ENCODE measurements around the gene OR2J1.
"Not testable (repeated sequence)": the region's sequence is repeated elsewhere in the genome, so short reads cannot be mapped to it uniquely, and the experiment has no call there.

The OR2J1 gene

GRCh38 chr6:29099190-29099589 is at the start of gene OR2J1:
Gene OR2J1 (plus strand): TSS chr6:29099490. CDS start chr6:29100943, 1,453 bp downstream.
- H3K4me3 Mint-ChIP-seq, result no peak within 1 kb of the TSS
- ATAC-seq, result no peak
- H3K27ac Mint-ChIP-seq, result no peak within 1 kb of the TSS
- DNase-seq, result no peak
- no peaks in the 10 kb centered on the region for H3K4me1 Mint-ChIP-seq
- peaks cover 30% of the 10 kb centered on the region for H3K27me3 Mint-ChIP-seq
- H3K9me3 Mint-ChIP-seq, result no peaks in the 10 kb centered on the region

DNA sequence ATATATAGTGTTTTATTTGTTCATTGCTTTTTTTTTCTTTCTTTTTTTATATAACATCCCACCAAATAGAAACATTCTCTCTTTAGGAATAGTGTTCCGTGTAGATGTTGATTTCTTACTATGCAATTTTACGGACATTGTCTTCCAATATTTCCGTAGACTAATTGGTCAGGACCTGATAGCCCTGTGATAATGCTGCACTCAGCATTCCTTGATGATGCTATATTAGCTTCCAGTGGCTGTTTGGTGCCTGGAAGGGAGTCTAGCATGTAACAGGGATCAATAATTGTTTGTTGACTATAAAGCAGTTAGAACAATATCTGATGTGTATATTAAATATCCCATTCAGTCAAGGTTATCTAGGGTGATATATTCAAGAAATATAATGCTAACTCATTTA is 47.6 kb upstream of the OR2J1 start:
- H3K27ac Mint-ChIP-seq, result no peak overlapping the region
- ATAC-seq (no peak), DNase-seq (no peak)
- peaks cover 63% of the 10 kb centered on the region for H3K27me3 Mint-ChIP-seq
- H3K9me3 Mint-ChIP-seq, result peaks cover 0 to 8% of the 10 kb centered on the region in 2 donors
- no peak overlapping the region for H3K4me3 Mint-ChIP-seq
- H3K4me1 Mint-ChIP-seq, result no peaks in the 10 kb centered on the region

DNA sequence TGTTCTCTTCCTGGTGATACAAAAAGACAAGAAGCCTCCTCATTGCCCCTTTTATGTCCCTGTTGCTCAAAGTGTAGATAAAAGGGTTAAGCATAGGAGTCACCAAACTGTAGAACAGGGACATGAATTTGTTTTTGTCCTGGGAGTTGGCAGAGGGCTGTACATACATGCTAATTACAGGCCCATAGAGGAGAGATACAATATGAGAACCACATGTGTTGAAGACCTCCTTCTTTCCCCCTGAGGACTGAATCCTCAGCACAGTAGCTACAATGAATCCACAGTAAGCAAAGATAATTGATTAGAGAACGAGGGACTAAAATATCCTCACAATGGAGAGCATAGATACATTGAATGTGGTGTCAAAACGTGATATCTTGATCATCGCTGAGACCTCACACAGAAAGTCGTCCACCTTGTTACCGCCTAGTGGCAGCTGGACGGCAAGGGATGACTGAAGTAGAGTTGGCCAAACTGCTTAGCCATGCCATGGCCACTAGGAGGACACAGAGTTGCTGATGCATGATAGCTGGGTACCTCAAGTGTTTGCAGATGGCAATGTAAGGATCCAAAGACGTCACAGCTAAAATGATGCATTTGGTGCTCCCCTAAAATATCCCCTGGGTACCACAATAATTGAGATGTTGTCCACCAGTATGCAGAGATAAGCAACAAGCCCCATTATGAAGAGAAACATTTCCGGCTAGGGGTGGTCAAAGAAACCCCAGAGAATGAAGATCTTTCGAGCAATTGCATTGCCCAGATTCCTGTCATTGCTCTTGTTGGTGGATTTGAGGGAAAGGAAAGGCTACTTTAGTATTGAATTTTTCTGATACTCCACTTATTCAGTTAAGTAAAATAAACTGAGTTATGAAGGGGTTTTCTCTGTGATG is 27.2 kb upstream of the OR2J1 start:
- DNase-seq (peak; percentile 6 to 11), ATAC-seq (no peak)
- Mint-ChIP-seq H3K4me1 (no peaks in the 10 kb centered on the region), H3K4me3 (no peak overlapping the region), H3K27ac (no peak overlapping the region), H3K27me3 (peaks cover 43% of the 10 kb centered on the region), H3K9me3 (no peaks in the 10 kb centered on the region)

- Mint-ChIP-seq H3K27ac (no peak overlapping the region), H3K27me3 (peaks cover 20% of the 10 kb centered on the region), H3K4me1 (no peaks in the 10 kb centered on the region), H3K4me3 (no peak overlapping the region), H3K9me3 (no peaks in the 10 kb centered on the region)
- DNase-seq (no peak), ATAC-seq (no peak)
Observed at GRCh38 chr6:29079203-29079602, 20.1 kb upstream of the OR2J1 start.

GRCh38 chr6:29081312-29081711 is 18.0 kb upstream of the OR2J1 start:
- H3K27ac Mint-ChIP-seq, result peak overlapping the region in 1 of 2 donors; percentile 30
- DNase-seq (no peak), ATAC-seq (no peak)
- no peak overlapping the region for H3K4me3 Mint-ChIP-seq
- no peaks in the 10 kb centered on the region for H3K9me3 Mint-ChIP-seq
- H3K27me3 Mint-ChIP-seq, result peaks cover 23% of the 10 kb centered on the region
- no peaks in the 10 kb centered on the region for H3K4me1 Mint-ChIP-seq

GRCh38 chr6:29082457-29082856 is 16.8 kb upstream of the OR2J1 start:
- ATAC-seq (no peak), DNase-seq (no peak)
- peak overlapping the region in 1 of 2 donors; percentile 6 for H3K27ac Mint-ChIP-seq
- H3K4me3 Mint-ChIP-seq, result no peak overlapping the region
- no peaks in the 10 kb centered on the region for H3K9me3 Mint-ChIP-seq
- H3K4me1 Mint-ChIP-seq, result no peaks in the 10 kb centered on the region
- H3K27me3 Mint-ChIP-seq, result peaks cover 31% of the 10 kb centered on the region

GRCh38 chr6:29087213-29087612 is 12.1 kb upstream of the OR2J1 start, which contains the start of gene OR2B3:
Gene OR2B3 (minus strand): TSS chr6:29087313. CDS start chr6:29087248, 65 bp downstream.
- Mint-ChIP-seq H3K4me3 (no peak within 1 kb of the TSS), H3K4me1 (no peaks in the 10 kb centered on the region), H3K9me3 (no peaks in the 10 kb centered on the region), H3K27me3 (peaks cover 47% of the 10 kb centered on the region), H3K27ac (no peak within 1 kb of the TSS)
- DNase-seq (no peak), ATAC-seq (no peak)

- DNase-seq, result no peak
- H3K27me3 Mint-ChIP-seq, result peaks cover 26% of the 10 kb centered on the region
- H3K9me3 Mint-ChIP-seq, result no peaks in the 10 kb centered on the region
- H3K27ac Mint-ChIP-seq, result no peak overlapping the region
- no peaks in the 10 kb centered on the region for H3K4me1 Mint-ChIP-seq
- no peak overlapping the region for H3K4me3 Mint-ChIP-seq
- no peak for ATAC-seq
Observed at GRCh38 chr6:29092957-29093356, 6.3 kb upstream of the OR2J1 start.

GRCh38 chr6:29097803-29098202 is 1.5 kb upstream of the OR2J1 start:
- no peaks in the 10 kb centered on the region for H3K4me1 Mint-ChIP-seq
- no peak overlapping the region for H3K4me3 Mint-ChIP-seq
- ATAC-seq (no peak), DNase-seq (no peak)
- H3K27me3 Mint-ChIP-seq, result peaks cover 22% of the 10 kb centered on the region
- H3K9me3 Mint-ChIP-seq, result no peaks in the 10 kb centered on the region
- no peak overlapping the region for H3K27ac Mint-ChIP-seq

DNA sequence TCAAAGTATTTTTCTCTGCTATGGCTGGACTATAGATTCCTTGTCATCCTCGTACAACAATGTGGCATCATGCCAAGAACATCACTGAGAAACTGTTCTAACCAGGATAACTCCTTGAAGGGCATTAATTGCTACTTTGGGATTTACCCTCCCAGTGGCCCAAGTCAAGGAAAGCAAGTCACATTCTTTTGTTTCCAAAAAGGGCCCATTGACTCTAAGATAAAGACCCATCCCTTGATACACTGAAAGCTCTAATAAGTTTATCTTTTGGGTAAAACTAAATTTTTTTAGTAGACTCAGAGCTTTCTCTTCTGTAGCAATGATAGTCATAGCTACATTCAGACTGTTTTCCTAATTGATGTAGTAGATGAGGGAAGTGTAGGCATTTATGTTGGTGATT is 8.5 kb downstream of the OR2J1 start, which contains the start of gene OR2J3:
OR2J3 (plus strand) TSS at position 301 of the 400 bp plus-strand sequence. CDS start 3,833 bp downstream, outside the sequence.
- Mint-ChIP-seq H3K27ac (no peak within 1 kb of the TSS), H3K4me1 (no peaks in the 10 kb centered on the region), H3K9me3 (no peaks in the 10 kb centered on the region), H3K4me3 (no peak within 1 kb of the TSS), H3K27me3 (peaks cover 56% of the 10 kb centered on the region)
- ATAC-seq, result no peak
- no peak for DNase-seq

DNA sequence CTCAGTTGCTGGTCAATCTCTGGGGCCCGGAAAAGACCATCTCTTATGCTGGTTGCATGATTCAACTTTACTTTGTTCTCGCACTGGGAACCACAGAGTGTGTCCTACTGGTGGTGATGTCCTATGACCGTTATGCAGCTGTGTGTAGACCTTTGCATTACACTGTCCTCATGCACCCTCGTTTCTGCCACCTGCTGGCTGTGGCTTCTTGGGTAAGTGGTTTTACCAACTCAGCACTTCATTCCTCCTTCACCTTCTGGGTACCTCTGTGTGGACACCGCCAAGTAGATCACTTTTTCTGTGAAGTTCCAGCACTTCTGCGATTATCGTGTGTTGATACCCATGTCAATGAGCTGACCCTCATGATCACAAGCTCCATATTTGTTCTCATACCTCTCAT is 12.8 kb downstream of the OR2J1 start:
- Mint-ChIP-seq H3K4me1 (no peaks in the 10 kb centered on the region), H3K9me3 (no peaks in the 10 kb centered on the region), H3K27ac (no peak overlapping the region), H3K4me3 (no peak overlapping the region), H3K27me3 (peaks cover 61% of the 10 kb centered on the region)
- ATAC-seq (no peak), DNase-seq (no peak)

DNA sequence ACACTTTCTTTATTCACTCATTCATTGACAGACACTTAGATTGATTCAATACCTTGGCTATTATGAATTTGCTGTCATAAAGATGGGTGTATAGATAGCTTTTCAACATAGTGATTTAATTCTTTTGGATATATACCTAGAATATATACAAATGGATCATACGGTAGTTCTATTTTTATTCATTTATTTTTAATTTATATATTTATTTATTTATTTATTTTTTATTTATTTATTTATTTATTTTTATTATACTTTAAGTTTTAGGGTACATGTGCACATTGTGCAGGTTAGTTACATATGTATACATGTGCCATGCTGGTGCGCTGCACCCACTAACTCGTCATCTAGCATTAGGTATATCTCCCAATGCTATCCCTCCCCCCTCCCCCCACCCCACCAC is 15.7 kb downstream of the OR2J1 start:
- not testable (repeated sequence) for H3K27ac Mint-ChIP-seq, H3K4me1 Mint-ChIP-seq, H3K9me3 Mint-ChIP-seq, H3K4me3 Mint-ChIP-seq, ATAC-seq, DNase-seq
- peaks cover 47% of the 10 kb centered on the region for H3K27me3 Mint-ChIP-seq

GRCh38 chr6:29129326-29130012 is 30.2 kb downstream of the OR2J1 start:
- Mint-ChIP-seq H3K27me3 (peaks cover 35% of the 10 kb centered on the region), H3K9me3 (no peaks in the 10 kb centered on the region), H3K27ac (no peak overlapping the region), H3K4me1 (no peaks in the 10 kb centered on the region), H3K4me3 (no peak overlapping the region)
- DNase-seq, result no peak
- no peak for ATAC-seq

DNA sequence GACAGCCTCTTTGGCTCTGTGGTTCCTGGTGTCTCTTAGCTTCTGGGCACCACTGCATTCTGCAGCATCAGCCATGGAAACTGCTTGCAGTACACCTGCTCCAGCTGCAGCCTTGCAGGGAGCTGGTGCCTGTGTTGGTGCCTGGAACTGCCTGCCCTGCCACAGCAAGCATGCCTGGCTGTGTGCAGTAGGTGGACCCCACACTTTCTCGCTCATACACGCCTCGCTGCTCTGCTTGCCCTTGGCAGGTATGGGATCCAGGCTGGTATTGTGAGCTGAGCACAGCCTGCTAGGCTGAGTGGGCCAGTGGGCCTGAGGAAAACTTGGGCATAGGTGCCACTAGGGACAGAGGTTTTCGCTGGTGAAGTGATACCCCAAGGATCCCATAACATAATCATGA is 31.4 kb downstream of the OR2J1 start:
- ATAC-seq (no peak), DNase-seq (no peak)
- no peaks in the 10 kb centered on the region for H3K4me1 Mint-ChIP-seq
- H3K27ac Mint-ChIP-seq, result no peak overlapping the region
- H3K9me3 Mint-ChIP-seq, result no peaks in the 10 kb centered on the region
- H3K4me3 Mint-ChIP-seq, result no peak overlapping the region
- peaks cover 38% of the 10 kb centered on the region for H3K27me3 Mint-ChIP-seq

DNA sequence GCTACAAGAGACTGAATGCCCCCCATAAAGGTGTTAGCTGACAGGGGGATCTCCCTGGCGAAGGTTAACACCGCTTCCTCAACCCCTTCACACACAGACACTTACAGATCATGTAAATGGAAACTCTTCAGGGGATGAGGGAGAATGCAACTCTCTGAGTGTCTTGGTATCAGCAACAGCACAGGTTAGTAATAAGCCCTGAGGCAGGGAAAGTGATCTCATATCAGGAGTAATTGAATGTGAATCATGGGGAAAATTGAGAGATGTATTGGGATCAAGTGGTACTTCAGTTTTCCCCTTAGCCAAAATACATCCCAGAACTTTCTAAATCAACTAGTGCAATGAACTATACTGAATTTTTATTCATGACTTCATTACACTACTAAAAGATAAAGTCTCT is 32.4 kb downstream of the OR2J1 start:
- Mint-ChIP-seq H3K27me3 (peaks cover 38% of the 10 kb centered on the region), H3K9me3 (no peaks in the 10 kb centered on the region), H3K27ac (no peak overlapping the region), H3K4me3 (no peak overlapping the region), H3K4me1 (no peaks in the 10 kb centered on the region)
- DNase-seq, result no peak
- ATAC-seq, result no peak

DNA sequence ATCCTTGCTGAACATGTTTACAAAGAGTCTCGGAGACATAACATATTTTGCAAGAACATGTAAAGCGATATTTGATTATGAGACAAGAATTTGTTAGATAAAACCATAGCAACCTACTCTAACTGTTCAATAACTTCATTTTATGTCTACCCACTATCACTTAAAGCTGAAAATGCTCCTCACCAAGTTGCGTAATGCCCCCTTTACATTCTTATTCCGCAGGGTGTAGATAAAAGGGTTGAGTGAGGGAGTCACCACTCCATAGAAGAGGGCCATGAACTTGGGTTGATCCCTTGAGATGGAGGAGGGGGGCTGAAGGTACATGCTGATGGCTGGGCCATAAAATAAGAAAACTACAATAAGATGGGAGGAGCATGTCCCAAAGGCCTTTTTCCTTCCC is 38.4 kb downstream of the OR2J1 start:
- H3K4me1 Mint-ChIP-seq, result no peaks in the 10 kb centered on the region
- H3K27me3 Mint-ChIP-seq, result peaks cover 27% of the 10 kb centered on the region
- DNase-seq (no peak), ATAC-seq (no peak)
- H3K9me3 Mint-ChIP-seq, result no peaks in the 10 kb centered on the region
- no peak overlapping the region for H3K27ac Mint-ChIP-seq
- H3K4me3 Mint-ChIP-seq, result no peak overlapping the region
